Hypothalamus (tissue), 51 donors: Measurements from ENCODE around the gene IL4I1.
"Not testable (repeated sequence)": the region's sequence is repeated elsewhere in the genome, so short reads cannot be mapped to it uniquely, and the experiment has no call there.

Experiments used
- DNase-seq, 51 donors: peaks; one replicate each; lab custom pipeline; 2025; lab: John Stamatoyannopoulos, UW

The IL4I1 gene

DNA sequence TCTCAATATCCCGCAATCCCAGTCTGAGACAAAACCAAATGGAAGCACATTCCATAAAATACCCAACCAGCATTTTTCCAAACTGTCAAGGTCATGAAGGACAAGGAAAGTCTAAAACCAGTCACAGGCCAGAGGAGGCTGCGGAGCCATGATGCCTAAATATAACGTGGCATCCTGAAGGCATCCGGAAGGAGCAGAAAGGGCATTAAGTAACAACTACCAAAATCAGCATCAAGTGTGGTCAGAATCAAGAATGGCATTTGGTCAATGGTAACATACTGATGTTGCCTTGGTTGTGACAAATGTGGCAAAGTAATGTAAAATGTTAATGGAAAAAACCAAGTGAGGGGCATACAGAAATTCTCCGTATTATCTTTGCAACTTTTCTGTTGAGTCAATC, 28.8 kb upstream of the IL4I1 start:
- DNase-seq = no peak

- not testable (repeated sequence) for DNase-seq
Observed at GRCh38 chr19:49924881-49925210, 28.2 kb upstream of the IL4I1 start.

- DNase-seq = no peak
Observed at GRCh38 chr19:49924004-49924880, 27.6 kb upstream of the IL4I1 start.

DNA sequence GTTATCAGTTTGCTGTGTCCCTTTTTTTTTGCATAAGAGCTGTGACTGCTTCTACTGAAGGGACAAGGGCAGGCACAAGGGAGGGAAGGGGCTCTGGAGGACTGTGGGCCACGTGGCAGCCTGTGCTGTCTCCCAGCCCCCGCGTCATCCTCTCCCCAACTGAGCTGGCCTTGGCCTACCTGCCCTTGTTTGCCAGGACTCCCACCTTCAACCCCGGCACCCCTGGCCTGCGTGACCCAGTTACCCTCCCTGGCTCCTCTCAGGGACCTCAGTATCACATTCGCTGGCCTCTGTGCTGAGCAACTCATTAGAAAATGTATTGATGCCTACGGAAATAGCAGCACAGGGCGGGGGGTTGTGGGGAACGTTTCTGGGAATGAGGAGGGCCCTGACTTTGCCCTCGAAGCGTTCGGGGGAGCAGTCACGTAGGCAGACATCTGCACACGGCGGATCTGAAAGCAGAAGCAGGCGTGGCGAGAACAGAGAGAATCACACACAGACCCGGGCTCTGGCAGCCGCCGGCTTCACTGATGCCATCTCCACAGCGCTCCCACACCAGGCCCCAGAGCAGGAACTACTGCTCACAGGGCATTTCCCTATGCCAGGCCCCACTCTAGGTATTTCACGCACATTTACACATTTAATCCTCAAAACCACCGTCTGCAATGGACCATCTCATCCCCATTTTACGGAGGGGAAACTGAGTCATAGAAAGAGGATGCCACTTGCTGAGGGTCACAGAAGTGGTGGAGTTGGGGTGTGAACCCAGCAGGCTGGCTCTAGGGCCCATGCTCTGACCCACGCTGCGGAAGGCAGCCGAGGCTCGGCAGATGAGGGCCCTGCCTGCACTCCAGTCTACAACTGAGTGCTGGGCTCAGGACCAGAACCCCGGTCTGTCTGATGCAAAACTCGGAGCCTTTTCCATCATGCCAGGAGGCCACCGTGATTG, 26.6 kb upstream of the IL4I1 start:
- peak in 4 of 51 donors; percentile 7 to 35 (median 14) for DNase-seq

DNA sequence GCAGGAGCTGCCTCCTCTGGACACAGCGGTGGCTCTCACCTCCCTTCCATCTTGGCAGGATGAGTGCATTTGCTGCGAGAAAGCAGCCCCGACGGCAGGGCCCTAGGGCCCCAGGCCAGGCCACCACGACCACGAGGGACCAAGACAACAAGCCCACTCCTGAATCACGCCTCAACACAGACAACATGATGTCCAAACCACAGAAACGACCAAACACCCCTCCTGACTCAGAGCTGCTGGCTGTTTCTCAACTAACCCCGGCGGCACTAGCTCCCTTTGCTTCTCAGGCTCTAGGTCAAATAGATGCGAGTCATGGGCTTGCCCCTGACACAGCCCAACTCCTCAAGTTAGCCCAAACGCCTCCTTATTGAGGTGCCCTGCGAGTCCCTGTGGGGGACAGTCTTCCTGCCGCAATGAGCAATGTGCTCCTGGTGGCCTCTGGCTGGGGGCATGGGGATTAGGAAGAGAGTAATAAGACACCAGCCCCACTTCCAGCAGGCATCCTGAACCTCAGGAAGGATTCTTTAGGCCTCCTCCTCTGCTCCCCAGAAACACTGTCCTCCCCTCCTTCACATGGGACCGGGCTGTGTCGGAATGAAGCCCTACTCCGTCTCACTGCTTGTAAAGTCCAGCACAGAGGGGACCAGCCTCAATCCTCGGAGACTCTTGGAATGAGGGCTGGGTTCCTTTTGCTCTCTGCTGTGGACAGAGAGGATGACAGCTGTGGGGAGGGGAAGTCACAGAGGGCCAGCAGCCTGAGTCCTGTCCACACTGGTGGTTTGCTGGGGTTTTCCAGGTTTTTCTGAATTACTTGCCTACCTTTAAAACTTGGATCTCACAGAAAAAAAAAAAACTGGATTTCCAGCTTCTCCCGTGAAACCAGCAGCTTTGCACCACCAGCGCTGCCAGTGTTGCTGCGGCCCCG, 25.4 kb upstream of the IL4I1 start:
- DNase-seq = no peak

DNA sequence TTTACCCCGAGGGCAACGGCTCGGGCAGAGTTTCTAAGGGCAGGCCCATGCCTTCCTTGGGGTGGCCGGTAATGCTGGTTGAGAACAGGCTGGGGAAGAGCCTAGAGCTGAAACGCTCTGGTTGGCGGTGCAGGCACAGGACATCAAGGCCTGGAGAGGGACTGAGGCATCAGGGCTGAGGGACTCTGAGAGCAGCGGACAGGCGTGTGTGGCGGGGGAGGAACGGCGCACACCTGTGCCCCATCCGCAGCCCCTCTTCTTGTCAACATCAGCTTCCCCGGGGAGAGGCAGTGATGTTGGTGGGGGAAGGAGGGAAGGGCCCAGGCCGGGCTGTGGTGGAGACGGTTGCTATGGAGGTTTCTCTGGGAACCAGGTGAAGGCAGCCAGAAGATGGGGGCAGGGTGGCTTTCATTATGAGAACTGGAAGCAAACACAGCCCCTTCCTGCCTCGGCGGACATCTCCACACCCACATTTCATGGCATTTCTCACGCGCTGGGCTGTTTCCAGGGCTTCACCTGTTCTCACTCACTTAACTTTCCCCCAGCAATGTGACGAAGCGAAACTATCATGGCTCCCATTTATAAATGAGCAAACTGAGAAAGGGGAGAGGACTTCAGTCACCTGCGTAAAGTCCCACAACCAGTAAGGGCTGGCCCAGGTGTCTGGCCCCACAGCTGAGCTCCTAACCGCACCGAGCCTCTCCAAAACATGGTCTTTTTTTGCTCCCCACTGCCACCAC, 24.1 kb upstream of the IL4I1 start:
- no peak for DNase-seq

- no peak for DNase-seq
Observed at GRCh38 chr19:49918089-49918488, 21.4 kb upstream of the IL4I1 start.

- DNase-seq = peak in 6 of 51 donors; percentile 4 to 22 (median 12)
Observed at GRCh38 chr19:49916839-49917733, 20.4 kb upstream of the IL4I1 start.

- no peak for DNase-seq
Observed at GRCh38 chr19:49915271-49915670, 18.6 kb upstream of the IL4I1 start.

GRCh38 chr19:49913720-49914119, 17.0 kb upstream of the IL4I1 start:
- DNase-seq = no peak

GRCh38 chr19:49912965-49913685, 16.4 kb upstream of the IL4I1 start:
- DNase-seq = peak in 2 of 51 donors; percentile 20 to 25

GRCh38 chr19:49911381-49912145, 14.9 kb upstream of the IL4I1 start:
- peak in 5 of 51 donors; percentile 10 to 32 (median 15) for DNase-seq

DNA sequence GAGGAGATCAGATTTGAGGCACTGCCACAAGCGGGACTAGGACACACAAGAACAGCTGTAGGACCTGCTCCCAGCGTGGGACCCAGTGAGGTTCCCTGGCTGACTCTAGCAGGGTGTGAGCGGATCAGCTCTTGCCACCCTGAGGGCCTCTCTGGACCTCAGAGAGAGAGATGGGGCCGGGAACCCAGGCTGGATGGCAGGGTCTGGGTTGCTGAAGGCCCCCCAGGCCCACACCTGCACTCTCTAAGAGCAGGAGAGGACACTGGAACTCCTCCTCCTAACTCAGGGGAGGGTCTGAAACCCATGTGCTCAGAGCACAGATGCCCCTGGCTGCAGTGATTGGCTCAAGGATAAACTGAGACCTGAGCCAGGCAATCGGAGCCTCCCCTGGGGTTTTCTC, 13.5 kb upstream of the IL4I1 start:
- no peak for DNase-seq

DNA sequence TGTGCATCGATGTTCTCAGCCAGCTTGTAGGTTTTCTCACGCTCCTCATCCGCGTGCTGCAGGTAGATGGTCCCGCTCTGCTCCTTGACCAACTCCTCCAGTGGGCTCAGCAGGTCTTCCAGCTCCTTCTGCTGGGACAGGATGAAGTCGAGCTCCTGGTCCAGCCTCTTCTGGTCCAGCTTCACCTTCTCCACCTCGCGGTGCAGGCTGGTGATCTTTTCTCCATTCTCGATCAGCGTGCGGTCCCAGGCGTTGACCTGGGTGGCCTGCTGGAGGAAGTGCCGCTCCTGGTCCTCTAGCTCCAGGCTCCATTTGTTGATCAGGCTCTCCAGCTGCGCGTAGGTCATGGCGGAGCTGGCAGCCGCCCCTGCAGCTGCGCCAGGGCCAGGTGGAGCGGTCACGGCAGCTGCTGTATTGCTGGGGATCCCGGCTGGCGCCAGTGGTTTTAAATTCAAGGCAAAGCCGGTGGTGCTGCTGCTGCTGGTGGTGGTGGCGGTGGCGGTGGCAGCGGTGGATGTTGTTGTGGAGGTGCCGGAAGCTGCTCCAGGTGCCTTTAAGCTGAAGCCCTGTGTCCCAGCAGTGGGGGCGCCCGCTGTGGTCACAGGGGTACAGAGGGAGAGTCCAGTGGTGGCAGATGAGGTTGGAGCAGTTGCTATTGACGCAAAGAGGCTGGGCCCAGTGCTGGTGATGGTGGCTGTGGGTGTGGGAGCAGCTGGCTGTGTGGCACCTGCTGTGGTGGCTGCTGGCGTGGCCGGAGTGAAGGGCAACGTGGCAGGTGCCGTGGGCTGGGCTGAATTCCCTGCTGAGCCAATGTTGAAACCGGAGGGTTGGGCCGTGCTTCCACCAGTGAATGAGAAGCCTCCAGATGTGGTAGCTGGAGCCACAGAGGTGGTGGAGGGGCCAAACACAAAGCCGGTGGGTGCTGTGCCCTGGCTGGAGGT, 12.1 kb upstream of the IL4I1 start:
- no peak for DNase-seq

DNA sequence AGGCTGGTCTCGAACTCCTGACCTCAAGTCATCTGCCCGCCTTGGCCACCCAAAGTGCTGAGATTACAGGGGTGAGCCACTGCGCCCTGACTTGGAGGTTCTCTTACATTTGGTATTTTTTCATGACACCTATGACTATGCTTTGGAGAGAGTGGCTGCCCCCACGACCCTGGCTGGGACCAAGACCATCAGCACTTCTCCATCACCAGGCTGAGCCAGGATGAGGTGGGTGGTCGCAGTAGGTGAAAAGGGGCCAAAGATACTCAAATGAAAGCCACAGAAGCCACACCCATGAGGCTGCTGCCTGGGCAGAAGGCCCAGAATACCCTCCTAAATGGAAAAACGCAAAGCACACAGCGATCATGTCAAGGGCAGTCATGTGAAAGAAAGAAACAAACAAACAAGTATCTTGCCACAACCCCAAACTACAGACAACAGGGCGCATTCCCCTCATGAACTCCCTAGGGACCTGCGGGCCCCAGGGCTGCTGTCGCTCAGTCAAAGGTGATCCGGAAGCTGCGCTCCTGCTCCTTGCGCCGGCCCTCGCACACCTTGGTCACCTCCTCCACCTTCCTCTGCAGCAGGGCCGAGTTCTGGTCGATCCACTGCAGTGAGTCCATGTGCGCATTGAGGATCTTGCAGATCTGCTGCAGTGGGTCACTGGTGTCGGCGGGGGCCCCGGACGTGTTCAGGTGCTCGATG, 11.2 kb upstream of the IL4I1 start:
- DNase-seq = no peak
